ENCODE data around the gene RAB6B.

The RAB6B gene

GRCh38 chr3:133931084-133931483 is 35.4 kb upstream of the RAB6B start:
- no peak for DNase-seq (ENCODE audit: low read depth in 3 of 3, low spot score in 1 of 3)

GRCh38 chr3:133930341-133930933 is 34.8 kb upstream of the RAB6B start:
- no peak for DNase-seq (ENCODE audit: low read depth in 3 of 3, low spot score in 1 of 3)

GRCh38 chr3:133928903-133929607 is 33.4 kb upstream of the RAB6B start:
- no peak for DNase-seq (ENCODE audit: low read depth in 3 of 3, low spot score in 1 of 3)

GRCh38 chr3:133928136-133928893 is 32.6 kb upstream of the RAB6B start:
- no peak for DNase-seq (ENCODE audit: low read depth in 3 of 3, low spot score in 1 of 3)

- peak; percentile 40 to 72 (median 51) for DNase-seq (ENCODE audit: low read depth in 3 of 3, low spot score in 1 of 3)
These were observed 31.9 kb upstream of the RAB6B start for GRCh38 chr3:133927540-133928066.

GRCh38 chr3:133926736-133927539 is 31.3 kb upstream of the RAB6B start:
- no peak for DNase-seq (ENCODE audit: low read depth in 3 of 3, low spot score in 1 of 3)

GRCh38 chr3:133925960-133926735 is 30.5 kb upstream of the RAB6B start:
- DNase-seq (ENCODE audit: low read depth in 3 of 3, low spot score in 1 of 3) = no peak

- no peak for DNase-seq (ENCODE audit: low read depth in 3 of 3, low spot score in 1 of 3)
These were observed 28.4 kb upstream of the RAB6B start for GRCh38 chr3:133924041-133924440.

GRCh38 chr3:133921592-133921991 is 25.9 kb upstream of the RAB6B start:
- DNase-seq (ENCODE audit: low read depth in 3 of 3, low spot score in 1 of 3) = no peak

GRCh38 chr3:133917144-133917543 is 21.5 kb upstream of the RAB6B start:
- no peak for DNase-seq (ENCODE audit: low read depth in 3 of 3, low spot score in 1 of 3)

GRCh38 chr3:133915685-133916658 is 20.3 kb upstream of the RAB6B start:
- no peak for DNase-seq (ENCODE audit: low read depth in 3 of 3, low spot score in 1 of 3)

GRCh38 chr3:133914839-133915600 is 19.3 kb upstream of the RAB6B start:
- DNase-seq (ENCODE audit: low read depth in 3 of 3, low spot score in 1 of 3) = no peak

- DNase-seq (ENCODE audit: low read depth in 3 of 3, low spot score in 1 of 3) = no peak
These were observed 14.7 kb upstream of the RAB6B start for GRCh38 chr3:133910422-133910821.

GRCh38 chr3:133905376-133905775 is 9.7 kb upstream of the RAB6B start:
- DNase-seq (ENCODE audit: low read depth in 3 of 3, low spot score in 1 of 3) = no peak

GRCh38 chr3:133901847-133902246 is 6.2 kb upstream of the RAB6B start:
- DNase-seq (ENCODE audit: low read depth in 3 of 3, low spot score in 1 of 3) = no peak

GRCh38 chr3:133901083-133901482 is 5.4 kb upstream of the RAB6B start:
- DNase-seq (ENCODE audit: low read depth in 3 of 3, low spot score in 1 of 3) = no peak

GRCh38 chr3:133899311-133899710 is 3.6 kb upstream of the RAB6B start:
- DNase-seq (ENCODE audit: low read depth in 3 of 3, low spot score in 1 of 3) = no peak

- DNase-seq (ENCODE audit: low read depth in 3 of 3, low spot score in 1 of 3) = no peak
These were observed 1.9 kb upstream of the RAB6B start for GRCh38 chr3:133897547-133897946.
